Vagina (tissue), 2 donors: ENCODE measurements around the gene CMTM3. TPM values are rescaled to one million over a fixed set of nuclear protein-coding genes. Genes with fewer than 3 reads are reported as not detected.
"Not testable (repeated sequence)": the region's sequence is repeated elsewhere in the genome, so short reads cannot be mapped to it uniquely, and the experiment has no call there.

Experiments
- DNase-seq, 2 donors: peaks; one replicate each; pipeline ENCODE4 v3.0.0-alpha.2; 2017; ENCODE audit errors: extremely low spot score in 2 of 2
- H3K27ac ChIP-seq: fragments of 200-600 bp; sonication (generic); one replicate; pipeline ENCODE4 v1.5.1; 2019
- H3K27me3 ChIP-seq: fragments of 200-600 bp; sonication (generic); one replicate; pipeline ENCODE4 v1.5.1; 2019
- H3K36me3 ChIP-seq, 2 donors: fragments of 200-600 bp; sonication (generic); one replicate each; pipeline ENCODE4 v1.5.1; 2017 to 2019
- H3K4me1 ChIP-seq: fragments of 200-600 bp; sonication (generic); one replicate; pipeline ENCODE4 v1.5.1; 2019
- H3K4me3 ChIP-seq, 2 donors: fragments of 200-600 bp; sonication (generic); 1 replicate in 1 of 2; 2 replicates in 1 of 2; pipeline ENCODE4 v1.5.1; 2016 to 2019
- H3K9me3 ChIP-seq: fragments of 200-600 bp; sonication (generic); one replicate; pipeline ENCODE4 v1.5.1; 2019
- CTCF ChIP-seq, 3 experiments: fragments of 450-650 bp in 2 of 3; fragments of 200-600 bp in 1 of 3; sonication (generic) in 1 of 3; IDR thresholded peaks; one replicate each; pipeline ENCODE4 v1.5.1; 2017 to 2019; ENCODE audit warnings: antibody characterized with exemption in 3 of 3, mild to moderate bottlenecking in 2 of 3, moderate library complexity in 2 of 3
- POLR2A ChIP-seq, 2 donors: fragments of 450-650 bp; IDR thresholded peaks; one replicate each; pipeline ENCODE4 v1.6.1; 2017; ENCODE audit warnings: antibody characterized with exemption in 2 of 2, mild to moderate bottlenecking in 2 of 2, moderate library complexity in 2 of 2
- POLR2AphosphoS5 ChIP-seq, 2 donors: sonication (generic); formaldehyde crosslinking; IDR thresholded peaks; one replicate each; pipeline ENCODE4 v1.9.0; 2017; ENCODE audit warnings: antibody characterized with exemption in 2 of 2, mild to moderate bottlenecking in 2 of 2, low read depth in 1 of 2; ENCODE audit not compliant: insufficient read depth in 1 of 2
- intact Hi-C: fragments of 100-400 bp; cut with DNase I; formaldehyde crosslinking; loops from one replicate; pipeline ENCODE4 v1.15.1; 2023
- total RNA-seq: library from RNA; depleted of rRNA; stranded (reverse); fragments of >200 nt; gene quantifications from one replicate; pipeline ENCODE4 v1.2.3, GENCODE V29; 2016

CMTM3 gene
- total RNA-seq, 1 donor from 2014 or later, result 47.9 TPM

GRCh38 chr16:66629856-66630255 lies 25.4 kb downstream of the CMTM3 start:
- H3K9me3 ChIP-seq, result no peaks in the 10 kb centered on the region
- no peaks in the 10 kb centered on the region for H3K4me1 ChIP-seq
- H3K27ac ChIP-seq, result no peak overlapping the region
- H3K4me3 ChIP-seq, result no peak overlapping the region
- H3K36me3 ChIP-seq, result no peaks in the 10 kb centered on the region
- TF ChIP-seq POLR2A (IDR thresholded peaks at IDR 0.05), result no peak
- TF ChIP-seq POLR2AphosphoS5 (IDR thresholded peaks at IDR 0.05; ENCODE audit: insufficient read depth in 1 of 2, low read depth in 1 of 2), result no peak
- TF ChIP-seq CTCF (IDR thresholded peaks at IDR 0.05), result no peak
- intact Hi-C loops, result no loop called here
- no peak for DNase-seq
- no peaks in the 10 kb centered on the region for H3K27me3 ChIP-seq

GRCh38 chr16:66630561-66631260 lies 26.2 kb downstream of the CMTM3 start:
- H3K4me1 ChIP-seq, H3K4me3 ChIP-seq, H3K27ac ChIP-seq, H3K36me3 ChIP-seq, intact Hi-C loops, H3K27me3 ChIP-seq, DNase-seq, H3K9me3 ChIP-seq: not testable (repeated sequence)

- DNase-seq, H3K9me3 ChIP-seq, intact Hi-C loops, H3K36me3 ChIP-seq, H3K27me3 ChIP-seq, H3K4me1 ChIP-seq, H3K27ac ChIP-seq, H3K4me3 ChIP-seq: not testable (repeated sequence)
Measured at GRCh38 chr16:66631558-66631957, 27.1 kb downstream of the CMTM3 start.

- DNase-seq, result no peak
- Histone ChIP-seq H3K27ac (no peak overlapping the region), H3K9me3 (no peaks in the 10 kb centered on the region), H3K4me3 (no peak overlapping the region), H3K4me1 (no peaks in the 10 kb centered on the region), H3K36me3 (no peaks in the 10 kb centered on the region), H3K27me3 (no peaks in the 10 kb centered on the region)
- intact Hi-C loops, result no loop called here
- TF ChIP-seq CTCF (IDR thresholded peaks at IDR 0.05), result no peak
- no peak for TF ChIP-seq POLR2AphosphoS5 (IDR thresholded peaks at IDR 0.05; ENCODE audit: insufficient read depth in 1 of 2, low read depth in 1 of 2)
- no peak for TF ChIP-seq POLR2A (IDR thresholded peaks at IDR 0.05)
Measured at GRCh38 chr16:66634527-66635196, 30.2 kb downstream of the CMTM3 start.

GRCh38 chr16:66635406-66635805 lies 30.9 kb downstream of the CMTM3 start:
- no peaks in the 10 kb centered on the region for H3K27me3 ChIP-seq
- H3K36me3 ChIP-seq, result no peaks in the 10 kb centered on the region
- no peaks in the 10 kb centered on the region for H3K9me3 ChIP-seq
- no peak for DNase-seq
- no peak overlapping the region for H3K4me3 ChIP-seq
- H3K4me1 ChIP-seq, result no peaks in the 10 kb centered on the region
- TF ChIP-seq POLR2AphosphoS5 (IDR thresholded peaks at IDR 0.05; ENCODE audit: insufficient read depth in 1 of 2, low read depth in 1 of 2), result no peak
- TF ChIP-seq CTCF (IDR thresholded peaks at IDR 0.05), result no peak
- TF ChIP-seq POLR2A (IDR thresholded peaks at IDR 0.05), result no peak
- no peak overlapping the region for H3K27ac ChIP-seq
- intact Hi-C loops, result no loop called here

GRCh38 chr16:66636199-66636598 lies 31.7 kb downstream of the CMTM3 start:
- no peaks in the 10 kb centered on the region for H3K9me3 ChIP-seq
- H3K27me3 ChIP-seq, result no peaks in the 10 kb centered on the region
- intact Hi-C loops, result no loop called here
- H3K36me3 ChIP-seq, result no peaks in the 10 kb centered on the region
- TF ChIP-seq POLR2A (IDR thresholded peaks at IDR 0.05), result no peak
- no peak for TF ChIP-seq POLR2AphosphoS5 (IDR thresholded peaks at IDR 0.05; ENCODE audit: insufficient read depth in 1 of 2, low read depth in 1 of 2)
- TF ChIP-seq CTCF (IDR thresholded peaks at IDR 0.05), result no peak
- H3K4me3 ChIP-seq, result no peak overlapping the region
- no peak overlapping the region for H3K27ac ChIP-seq
- DNase-seq, result no peak
- H3K4me1 ChIP-seq, result no peaks in the 10 kb centered on the region
